ENCODE results near the gene CEACAM19. TPM values are rescaled to one million over a fixed set of nuclear protein-coding genes. Genes with fewer than 3 reads are reported as not detected.

CEACAM19 gene
- total and polyA plus RNA-seq, 9 of the 15 experiments (the other 6 are each of a cell fraction or from before 2014, with no cell fraction given) = 0.15 to 0.30 (median 0.23) TPM; not detected in 5

- TF ChIP-seq NFIC (IDR thresholded peaks at IDR 0.05) (peak; percentile 72), SMAD2 (IDR thresholded peaks at IDR 0.05; ENCODE audit: low read depth, low read length) (no peak), ZNF75A (CRISPR knock-in tag; IDR thresholded peaks at IDR 0.05) (no peak), PTRF (tag; IDR thresholded peaks at IDR 0.05) (no peak), CBFA2T3 (IDR thresholded peaks at IDR 0.05) (peak; percentile 57)
Measured at GRCh38 chr19:44684892-44685863, 13.9 kb downstream of the CEACAM19 start (continued).

DNA sequence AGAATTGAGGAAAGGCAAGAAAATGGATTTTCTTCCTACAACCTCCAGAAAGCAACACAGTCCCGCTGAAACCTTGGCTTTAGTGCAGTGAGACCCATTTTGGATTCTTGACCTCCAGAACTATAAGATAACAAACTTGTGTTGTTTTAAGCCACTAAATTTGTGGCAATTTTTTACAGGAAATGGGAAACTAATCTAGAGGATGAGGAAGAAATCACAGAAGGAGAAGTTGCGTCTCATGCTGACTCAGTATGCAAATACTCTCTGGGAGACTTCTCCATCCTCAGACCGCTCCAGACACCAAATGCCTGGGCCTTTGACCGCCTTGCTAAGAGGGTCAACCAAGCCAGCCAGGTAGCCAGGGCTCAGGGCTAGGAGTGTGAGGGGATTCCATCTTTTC, 14.6 kb downstream of the CEACAM19 start:
- DNase-seq (ENCODE audit: extremely low read depth in 1 of 4, low spot score in 3 of 4) (no peak), FAIRE-seq (peak; percentile 11), ATAC-seq (no peak)
- intact Hi-C loops (cut with micrococcal nuclease) = loop anchor here (10.0 kb wide), 1 partner anchor 111 kb away; no protein-coding TSS in a partner anchor
- ChIA-PET CTCF (ENCODE audit: low intra/inter-chr PET ratio) (no interaction called here), POLR2A (no interaction called here)
- no peaks in the 10 kb centered on the region for H3K9me3 ChIP-seq (replicated peaks; ENCODE audit: control insufficient read depth, insufficient read depth, low read depth, low read length)
- no peak overlapping the region for H2AFZ ChIP-seq (ENCODE audit: low read depth, low read length)
- H3K4me3 ChIP-seq = no peak overlapping the region
- H3K9me1 ChIP-seq (ENCODE audit: control insufficient read depth, insufficient read depth, low read length) = no peaks in the 10 kb centered on the region
- WGBS (ENCODE audit: insufficient coverage, low coverage, missing lambda C conversion rate) = 23% methylated on average over 4 of the region's 4 CpGs
- no peaks in the 10 kb centered on the region for H3K79me2 ChIP-seq (ENCODE audit: control insufficient read depth, insufficient read depth, low read length)
- no peaks in the 10 kb centered on the region for H3K27me3 ChIP-seq (ENCODE audit: control insufficient read depth in 2 of 2, insufficient read depth in 2 of 2, low read length in 2 of 2)
- BruUV-seq (replicated peaks) = no TSS peak
- in situ Hi-C loops (cut with MboI) = no loop called here
- H3K36me3 ChIP-seq (ENCODE audit: control insufficient read depth, insufficient read depth, low read length) = no peaks in the 10 kb centered on the region
- no peak overlapping the region for H3K27ac ChIP-seq (ENCODE audit: extremely low read depth, low read depth, low read length)
- peaks cover 6 to 23% of the 10 kb centered on the region in 2 experiments for H3K4me1 ChIP-seq (replicated peaks in 1 of 2; ENCODE audit: control insufficient read depth in 2 of 2, insufficient read depth in 2 of 2, low read length in 2 of 2)
- H4K20me1 ChIP-seq (replicated peaks; ENCODE audit: control insufficient read depth, insufficient read depth, low read length) = no peaks in the 10 kb centered on the region; the same call in 1 of the 2 replicates
- no peak overlapping the region for H3K9ac ChIP-seq (ENCODE audit: insufficient read depth in 1 of 2, low read depth in 2 of 2, low read length in 2 of 2)
- no peak overlapping the region for H3K4me2 ChIP-seq (ENCODE audit: insufficient read depth, low read length)
- peak; percentile 62 for TF ChIP-seq NFE2 (IDR thresholded peaks at IDR 0.05; ENCODE audit: low read depth)
- no peak for TF ChIP-seq ZNF436 (CRISPR knock-in tag; IDR thresholded peaks at IDR 0.05)
- TF ChIP-seq RCOR1 (IDR thresholded peaks at IDR 0.05; ENCODE audit: borderline replicate concordance in 1 of 2, low read depth in 2 of 2, low read length in 2 of 2) = peak in 1 of 2 experiments; percentile 66; a peak in 1 of 4 replicates
- no peak for TF ChIP-seq SMARCA5 (IDR thresholded peaks at IDR 0.05)
- TF ChIP-seq ARHGAP35 (IDR thresholded peaks at IDR 0.05; ENCODE audit: partially characterized antibody) = no peak
- peak; percentile 28; the same call in 1 of the 2 replicates for TF ChIP-seq HDAC2 (IDR thresholded peaks at IDR 0.05)
- peak; percentile 8 to 38; a peak in 2 of 4 replicates for TF ChIP-seq KDM1A (IDR thresholded peaks at IDR 0.05)
- TF ChIP-seq JUND (IDR thresholded peaks at IDR 0.05; ENCODE audit: borderline replicate concordance, low read depth, low read length) = no peak
- 0 out of 3 replicates have a peak, but pooled peaks have one; percentile 14 for TF ChIP-seq JUND (tag; IDR thresholded peaks at IDR 0.05; ENCODE audit: borderline replicate concordance, low read depth, low read length)
- no peak for TF ChIP-seq NR2C2 (CRISPR knock-in tag; IDR thresholded peaks at IDR 0.05)
- TF ChIP-seq NR2C2 (tag; IDR thresholded peaks at IDR 0.05) = no peak
- TF ChIP-seq PTRF (tag; IDR thresholded peaks at IDR 0.05) = no peak
- TF ChIP-seq, protein P1, sequence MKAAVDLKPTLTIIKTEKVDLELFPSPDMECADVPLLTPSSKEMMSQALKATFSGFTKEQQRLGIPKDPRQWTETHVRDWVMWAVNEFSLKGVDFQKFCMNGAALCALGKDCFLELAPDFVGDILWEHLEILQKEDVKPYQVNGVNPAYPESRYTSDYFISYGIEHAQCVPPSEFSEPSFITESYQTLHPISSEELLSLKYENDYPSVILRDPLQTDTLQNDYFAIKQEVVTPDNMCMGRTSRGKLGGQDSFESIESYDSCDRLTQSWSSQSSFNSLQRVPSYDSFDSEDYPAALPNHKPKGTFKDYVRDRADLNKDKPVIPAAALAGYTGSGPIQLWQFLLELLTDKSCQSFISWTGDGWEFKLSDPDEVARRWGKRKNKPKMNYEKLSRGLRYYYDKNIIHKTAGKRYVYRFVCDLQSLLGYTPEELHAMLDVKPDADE (conservative IDR thresholded peaks at IDR 0.05; ENCODE audit: control insufficient read depth, low read depth, low read length) = no peak
- TF ChIP-seq MLLT1 (IDR thresholded peaks at IDR 0.05) = 0 out of 4 replicates have a peak, but pooled peaks of 1 of the 2 experiments have one; percentile 1
- peak; percentile 73 for TF ChIP-seq C11orf30 (IDR thresholded peaks at IDR 0.05; ENCODE audit: low read depth)
- TF ChIP-seq NCOA6 (IDR thresholded peaks at IDR 0.05) = no peak
- 0 out of 2 replicates have a peak, but pooled peaks have one; percentile 35 for TF ChIP-seq MAFG (tag; conservative IDR thresholded peaks at IDR 0.05)
